ENCODE data around the gene BCAN. TPM values are rescaled to one million over a fixed set of nuclear protein-coding genes. Genes with fewer than 3 reads are reported as not detected.
A peak's percentile ranks its signal among the peaks of the same experiment; 100 is the strongest.

The BCAN gene
- total RNA-seq, 1 experiment from 2014 or later: 3.6 TPM

GRCh38 chr1:156705918-156706656 is 64.2 kb downstream of the BCAN start (continued):
- TF ChIP-seq CDX4 (CRISPR knock-in tag; IDR thresholded peaks at IDR 0.05; ENCODE audit: borderline replicate concordance) (no peak), HMGA2 (CRISPR knock-in tag; IDR thresholded peaks at IDR 0.05) (no peak), JUN (CRISPR knock-in tag; IDR thresholded peaks at IDR 0.05) (no peak), PRDM15 (CRISPR knock-in tag; IDR thresholded peaks at IDR 0.05) (no peak), ATF1 (CRISPR knock-in tag; IDR thresholded peaks at IDR 0.05) (no peak), FOXP4 (CRISPR knock-in tag; IDR thresholded peaks at IDR 0.05) (peak; percentile 17; the same call in 1 of the 2 replicates), USF1 (CRISPR knock-in tag; IDR thresholded peaks at IDR 0.05) (no peak), ZBTB21 (CRISPR knock-in tag; IDR thresholded peaks at IDR 0.05; ENCODE audit: borderline replicate concordance) (no peak; the same call in 1 of the 2 replicates), EMX1 (CRISPR knock-in tag; IDR thresholded peaks at IDR 0.05) (no peak), ZNF281 (CRISPR knock-in tag; IDR thresholded peaks at IDR 0.05) (peak; percentile 59; the same call in 1 of the 2 replicates), TEAD4 (CRISPR knock-in tag; IDR thresholded peaks at IDR 0.05) (no peak), CBFB (CRISPR knock-in tag; IDR thresholded peaks at IDR 0.05; ENCODE audit: low read depth) (no peak)
- TF ChIP-seq, protein P1, sequence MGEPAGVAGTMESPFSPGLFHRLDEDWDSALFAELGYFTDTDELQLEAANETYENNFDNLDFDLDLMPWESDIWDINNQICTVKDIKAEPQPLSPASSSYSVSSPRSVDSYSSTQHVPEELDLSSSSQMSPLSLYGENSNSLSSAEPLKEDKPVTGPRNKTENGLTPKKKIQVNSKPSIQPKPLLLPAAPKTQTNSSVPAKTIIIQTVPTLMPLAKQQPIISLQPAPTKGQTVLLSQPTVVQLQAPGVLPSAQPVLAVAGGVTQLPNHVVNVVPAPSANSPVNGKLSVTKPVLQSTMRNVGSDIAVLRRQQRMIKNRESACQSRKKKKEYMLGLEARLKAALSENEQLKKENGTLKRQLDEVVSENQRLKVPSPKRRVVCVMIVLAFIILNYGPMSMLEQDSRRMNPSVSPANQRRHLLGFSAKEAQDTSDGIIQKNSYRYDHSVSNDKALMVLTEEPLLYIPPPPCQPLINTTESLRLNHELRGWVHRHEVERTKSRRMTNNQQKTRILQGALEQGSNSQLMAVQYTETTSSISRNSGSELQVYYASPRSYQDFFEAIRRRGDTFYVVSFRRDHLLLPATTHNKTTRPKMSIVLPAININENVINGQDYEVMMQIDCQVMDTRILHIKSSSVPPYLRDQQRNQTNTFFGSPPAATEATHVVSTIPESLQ (CRISPR knock-in tag; IDR thresholded peaks at IDR 0.05): no peak
- TF ChIP-seq, protein P2, sequence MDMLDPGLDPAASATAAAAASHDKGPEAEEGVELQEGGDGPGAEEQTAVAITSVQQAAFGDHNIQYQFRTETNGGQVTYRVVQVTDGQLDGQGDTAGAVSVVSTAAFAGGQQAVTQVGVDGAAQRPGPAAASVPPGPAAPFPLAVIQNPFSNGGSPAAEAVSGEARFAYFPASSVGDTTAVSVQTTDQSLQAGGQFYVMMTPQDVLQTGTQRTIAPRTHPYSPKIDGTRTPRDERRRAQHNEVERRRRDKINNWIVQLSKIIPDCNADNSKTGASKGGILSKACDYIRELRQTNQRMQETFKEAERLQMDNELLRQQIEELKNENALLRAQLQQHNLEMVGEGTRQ (CRISPR knock-in tag; IDR thresholded peaks at IDR 0.05): no peak
- TF ChIP-seq, protein P3, sequence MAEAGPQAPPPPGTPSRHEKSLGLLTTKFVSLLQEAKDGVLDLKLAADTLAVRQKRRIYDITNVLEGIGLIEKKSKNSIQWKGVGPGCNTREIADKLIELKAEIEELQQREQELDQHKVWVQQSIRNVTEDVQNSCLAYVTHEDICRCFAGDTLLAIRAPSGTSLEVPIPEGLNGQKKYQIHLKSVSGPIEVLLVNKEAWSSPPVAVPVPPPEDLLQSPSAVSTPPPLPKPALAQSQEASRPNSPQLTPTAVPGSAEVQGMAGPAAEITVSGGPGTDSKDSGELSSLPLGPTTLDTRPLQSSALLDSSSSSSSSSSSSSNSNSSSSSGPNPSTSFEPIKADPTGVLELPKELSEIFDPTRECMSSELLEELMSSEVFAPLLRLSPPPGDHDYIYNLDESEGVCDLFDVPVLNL (CRISPR knock-in tag; IDR thresholded peaks at IDR 0.05; ENCODE audit: borderline replicate concordance, low read depth): no peak
- TF ChIP-seq, protein P4, sequence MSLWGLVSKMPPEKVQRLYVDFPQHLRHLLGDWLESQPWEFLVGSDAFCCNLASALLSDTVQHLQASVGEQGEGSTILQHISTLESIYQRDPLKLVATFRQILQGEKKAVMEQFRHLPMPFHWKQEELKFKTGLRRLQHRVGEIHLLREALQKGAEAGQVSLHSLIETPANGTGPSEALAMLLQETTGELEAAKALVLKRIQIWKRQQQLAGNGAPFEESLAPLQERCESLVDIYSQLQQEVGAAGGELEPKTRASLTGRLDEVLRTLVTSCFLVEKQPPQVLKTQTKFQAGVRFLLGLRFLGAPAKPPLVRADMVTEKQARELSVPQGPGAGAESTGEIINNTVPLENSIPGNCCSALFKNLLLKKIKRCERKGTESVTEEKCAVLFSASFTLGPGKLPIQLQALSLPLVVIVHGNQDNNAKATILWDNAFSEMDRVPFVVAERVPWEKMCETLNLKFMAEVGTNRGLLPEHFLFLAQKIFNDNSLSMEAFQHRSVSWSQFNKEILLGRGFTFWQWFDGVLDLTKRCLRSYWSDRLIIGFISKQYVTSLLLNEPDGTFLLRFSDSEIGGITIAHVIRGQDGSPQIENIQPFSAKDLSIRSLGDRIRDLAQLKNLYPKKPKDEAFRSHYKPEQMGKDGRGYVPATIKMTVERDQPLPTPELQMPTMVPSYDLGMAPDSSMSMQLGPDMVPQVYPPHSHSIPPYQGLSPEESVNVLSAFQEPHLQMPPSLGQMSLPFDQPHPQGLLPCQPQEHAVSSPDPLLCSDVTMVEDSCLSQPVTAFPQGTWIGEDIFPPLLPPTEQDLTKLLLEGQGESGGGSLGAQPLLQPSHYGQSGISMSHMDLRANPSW (CRISPR knock-in tag; conservative IDR thresholded peaks at IDR 0.05; ENCODE audit: low read depth): no peak
- TF ChIP-seq, protein P5, sequence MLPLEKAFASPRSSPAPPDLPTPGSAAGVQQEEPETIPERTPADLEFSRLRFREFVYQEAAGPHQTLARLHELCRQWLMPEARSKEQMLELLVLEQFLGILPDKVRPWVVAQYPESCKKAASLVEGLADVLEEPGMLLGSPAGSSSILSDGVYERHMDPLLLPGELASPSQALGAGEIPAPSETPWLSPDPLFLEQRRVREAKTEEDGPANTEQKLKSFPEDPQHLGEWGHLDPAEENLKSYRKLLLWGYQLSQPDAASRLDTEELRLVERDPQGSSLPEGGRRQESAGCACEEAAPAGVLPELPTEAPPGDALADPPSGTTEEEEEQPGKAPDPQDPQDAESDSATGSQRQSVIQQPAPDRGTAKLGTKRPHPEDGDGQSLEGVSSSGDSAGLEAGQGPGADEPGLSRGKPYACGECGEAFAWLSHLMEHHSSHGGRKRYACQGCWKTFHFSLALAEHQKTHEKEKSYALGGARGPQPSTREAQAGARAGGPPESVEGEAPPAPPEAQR (CRISPR knock-in tag; IDR thresholded peaks at IDR 0.05): no peak
- TF ChIP-seq, protein P6, sequence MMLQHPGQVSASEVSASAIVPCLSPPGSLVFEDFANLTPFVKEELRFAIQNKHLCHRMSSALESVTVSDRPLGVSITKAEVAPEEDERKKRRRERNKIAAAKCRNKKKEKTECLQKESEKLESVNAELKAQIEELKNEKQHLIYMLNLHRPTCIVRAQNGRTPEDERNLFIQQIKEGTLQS (CRISPR knock-in tag; conservative IDR thresholded peaks at IDR 0.05): no peak
